H1 (cell line): Measurements from ENCODE around the gene KRT1. TPM values are rescaled to one million over a fixed set of nuclear protein-coding genes. Genes with fewer than 3 reads are reported as not detected.

Source experiments
- CTCF ChIA-PET: fragments of 300-600 bp; sonication (Branson Sonifier 250); formaldehyde crosslinking; loops from one replicate; lab custom pipeline; 2021; ENCODE audit not compliant: partially characterized antibody; lab: Charles Lee
- POLR2A ChIA-PET: fragments of 300-600 bp; sonication (Branson Sonifier 250); formaldehyde crosslinking; loops from one replicate; lab custom pipeline; 2021; ENCODE audit warnings: inconsistent platforms; ENCODE audit not compliant: partially characterized antibody; lab: Charles Lee
- DNase-seq, 2 experiments: peaks; one replicate each; pipeline versions ENCODE4 v3.0.0 to v3.0.0-alpha.2; 2010 to 2022; ENCODE audit warnings: low spot score in 2 of 2, low read depth in 1 of 2, mixed read lengths in 1 of 2
- FAIRE-seq: peaks from 2 replicates; lab custom pipeline; 2011; peaks lifted over from hg19 to GRCh38; lab: Jason Lieb, UNC
- H2AFZ ChIP-seq: 2 replicates; pipeline ENCODE4 v1.8.1; 2012; ENCODE audit warnings: low read length, inconsistent platforms
- H2AK5ac ChIP-seq: 2 replicates; pipeline ENCODE4 v1.6.1; 2013; ENCODE audit warnings: low read depth, low read length
- H2BK120ac ChIP-seq: replicated peaks from 2 replicates; pipeline ENCODE3; 2013; ENCODE audit warnings: low read depth, low read length, inconsistent platforms
- H2BK12ac ChIP-seq: 2 replicates; pipeline ENCODE4 v1.6.1; 2013; ENCODE audit warnings: low read depth, low read length
- H2BK15ac ChIP-seq: 2 replicates; pipeline ENCODE4 v1.6.1; 2013; ENCODE audit warnings: low read length
- H2BK20ac ChIP-seq: 2 replicates; pipeline ENCODE4 v1.6.1; 2013; ENCODE audit warnings: low read length
- H2BK5ac ChIP-seq: 2 replicates; pipeline ENCODE4 v1.6.1; 2013; ENCODE audit warnings: low read depth, low read length
- H3K14ac ChIP-seq: 2 replicates; pipeline ENCODE4 v1.6.1; 2013; ENCODE audit warnings: inconsistent platforms; ENCODE audit not compliant: insufficient read length
- H3K18ac ChIP-seq: 2 replicates; pipeline ENCODE4 v1.6.1; 2013; ENCODE audit warnings: low read length; ENCODE audit errors: extremely low read depth
- H3K23ac ChIP-seq: 2 replicates; pipeline ENCODE4 v1.6.1; 2013; ENCODE audit warnings: inconsistent platforms; ENCODE audit not compliant: insufficient read length
- H3K23me2 ChIP-seq: 2 replicates; pipeline ENCODE4 v1.6.1; 2013; ENCODE audit warnings: low read depth, low read length
- H3K27ac ChIP-seq: 2 replicates; pipeline ENCODE4 v1.6.1; 2011; ENCODE audit warnings: low read depth, low read length, inconsistent platforms
- H3K27me3 ChIP-seq, 4 experiments: replicated peaks in 1 of 4; 1 replicate in 1 of 4; 2 replicates in 3 of 4; pipeline versions ENCODE4 v1.6.1 to v1.8.1; 2011 to 2013; ENCODE audit warnings: low read length in 3 of 4, mild to moderate bottlenecking in 3 of 4, inconsistent platforms in 2 of 4, mixed read lengths in 2 of 4, moderate library complexity in 1 of 4; ENCODE audit not compliant: control insufficient read depth in 3 of 4, insufficient read depth in 3 of 4; ENCODE audit errors: extremely low read depth in 1 of 4
- H3K36me3 ChIP-seq, 4 experiments: 2 replicates each; pipeline versions ENCODE4 v1.6.1 to v1.8.1; 2011 to 2013; ENCODE audit warnings: mild to moderate bottlenecking in 4 of 4, low read length in 3 of 4, moderate library complexity in 2 of 4, control low read depth in 1 of 4, inconsistent platforms in 1 of 4; ENCODE audit not compliant: insufficient read depth in 4 of 4, control insufficient read depth in 2 of 4
- H3K4ac ChIP-seq: replicated peaks from 2 replicates; pipeline ENCODE3; 2013; ENCODE audit warnings: low read length, low read depth, mixed read lengths, inconsistent platforms; ENCODE audit not compliant: insufficient read length
- H3K4me1 ChIP-seq, 4 experiments: replicated peaks in 1 of 4; 1 replicate in 1 of 4; 2 replicates in 3 of 4; pipeline versions ENCODE4 v1.6.1 to v1.8.1; 2011 to 2013; ENCODE audit warnings: low read length in 3 of 4, inconsistent platforms in 2 of 4, mixed read lengths in 1 of 4; ENCODE audit not compliant: insufficient read depth in 4 of 4, control insufficient read depth in 3 of 4
- H3K4me2 ChIP-seq, 2 experiments: 2 replicates each; pipeline versions ENCODE4 v1.6.1 to v1.8.1; 2011 to 2013; ENCODE audit warnings: low read depth in 2 of 2, low read length in 2 of 2, control low read depth in 1 of 2, inconsistent platforms in 1 of 2, mild to moderate bottlenecking in 1 of 2; ENCODE audit not compliant: insufficient read depth in 1 of 2
- H3K4me3 ChIP-seq, 4 experiments: fragments of 200-600, 300-600 bp in 1 of 4; sonication (generic), shearing (Covaris generic), sonication (Bioruptor Twin) in 1 of 4; 2 replicates each; pipeline versions ENCODE4 v1.5.1 to v1.8.1; 2011 to 2016; ENCODE audit warnings: low read length in 4 of 4, low read depth in 3 of 4, control low read depth in 2 of 4, inconsistent platforms in 2 of 4, mild to moderate bottlenecking in 2 of 4, mixed read lengths in 1 of 4, moderate library complexity in 1 of 4; ENCODE audit not compliant: insufficient read depth in 2 of 4; ENCODE audit errors: extremely low read depth in 1 of 4
- H3K56ac ChIP-seq: replicated peaks from 2 replicates; pipeline ENCODE3; 2013; ENCODE audit warnings: low read depth, mild to moderate bottlenecking, mixed read lengths, low read length, inconsistent platforms; ENCODE audit not compliant: insufficient read length
- H3K79me1 ChIP-seq: 2 replicates; pipeline ENCODE4 v1.6.1; 2013; ENCODE audit warnings: low read depth, low read length, control low read depth
- H3K79me2 ChIP-seq, 2 experiments: 2 replicates each; pipeline versions ENCODE4 v1.6.1 to v1.8.1; 2012 to 2013; ENCODE audit warnings: low read length in 2 of 2, mild to moderate bottlenecking in 2 of 2, inconsistent platforms in 1 of 2; ENCODE audit not compliant: insufficient read depth in 2 of 2, control insufficient read depth in 1 of 2
- H3K9ac ChIP-seq, 4 experiments: replicated peaks in 1 of 4; 1 replicate in 1 of 4; 2 replicates in 3 of 4; pipeline versions ENCODE4 v1.6.1 to v1.8.1; 2011 to 2013; ENCODE audit warnings: low read depth in 3 of 4, low read length in 3 of 4, control low read depth in 2 of 4, mild to moderate bottlenecking in 2 of 4, moderate library complexity in 2 of 4, inconsistent platforms in 1 of 4; ENCODE audit errors: extremely low read depth in 1 of 4
- H3K9me3 ChIP-seq, 2 experiments: 2 replicates each; pipeline versions ENCODE4 v1.6.1 to v1.8.1; 2012 to 2013; ENCODE audit warnings: mild to moderate bottlenecking in 2 of 2, moderate library complexity in 2 of 2, control low read depth in 1 of 2, inconsistent platforms in 1 of 2, low read depth in 1 of 2, low read length in 1 of 2, mixed read lengths in 1 of 2; ENCODE audit not compliant: insufficient read depth in 2 of 2
- H4K20me1 ChIP-seq, 2 experiments: replicated peaks in 1 of 2; 2 replicates each; pipeline versions ENCODE3 to v1.8.1; 2011 to 2013; ENCODE audit warnings: inconsistent platforms in 2 of 2, low read length in 2 of 2, mild to moderate bottlenecking in 1 of 2; ENCODE audit not compliant: insufficient read depth in 2 of 2, control insufficient read depth in 1 of 2
- H4K5ac ChIP-seq: 2 replicates; pipeline ENCODE4 v1.6.1; 2013; ENCODE audit warnings: low read length, low read depth, mixed read lengths, inconsistent platforms; ENCODE audit not compliant: insufficient read length
- H4K8ac ChIP-seq: 2 replicates; pipeline ENCODE4 v1.8.0; 2013; ENCODE audit warnings: mild to moderate bottlenecking, moderate library complexity, low read length, inconsistent platforms; ENCODE audit not compliant: insufficient read depth; ENCODE audit errors: extremely low read depth
- H4K91ac ChIP-seq: replicated peaks from 2 replicates; pipeline ENCODE3; 2013; ENCODE audit warnings: low read length, mixed read lengths, inconsistent platforms; ENCODE audit not compliant: insufficient read length
- CREB1 ChIP-seq: IDR thresholded peaks from 2 replicates; pipeline ENCODE4 v1.6.1; 2012; ENCODE audit warnings: inconsistent platforms
- E2F6 ChIP-seq: IDR thresholded peaks from 2 replicates; pipeline ENCODE4 v1.6.1; 2012; ENCODE audit warnings: inconsistent platforms
- GTF2F1 ChIP-seq: IDR thresholded peaks from 2 replicates; pipeline ENCODE4 v1.6.1; 2012; ENCODE audit warnings: low read depth, low read length, improper control_type of control experiment, borderline replicate concordance
- NRF1 ChIP-seq: IDR thresholded peaks from 2 replicates; pipeline ENCODE4 v1.6.1; 2011; ENCODE audit warnings: mild to moderate bottlenecking, low read depth, low read length, improper control_type of control experiment
- SIN3A ChIP-seq, 2 experiments: IDR thresholded peaks in 1 of 2; conservative IDR thresholded peaks in 1 of 2; 2 replicates each; pipeline ENCODE4 v1.6.1; 2011 to 2012; ENCODE audit warnings: low read length in 2 of 2, improper control_type of control experiment in 1 of 2, low read depth in 1 of 2, mild to moderate bottlenecking in 1 of 2
- USF2 ChIP-seq: IDR thresholded peaks from 2 replicates; pipeline ENCODE4 v1.6.1; 2011; ENCODE audit warnings: low read length, improper control_type of control experiment
- WGBS, 2 experiments: shearing (Covaris generic) in 1 of 2; methylation state at CpG; one replicate each; pipeline versions ENCODE4 v1.1.6 to v1.1.7; 2013 to 2015; ENCODE audit warnings: low lambda C conversion rate in 2 of 2, mixed read lengths in 2 of 2, inconsistent platforms in 1 of 2, low coverage in 1 of 2, missing lambda C conversion rate in 1 of 2; ENCODE audit not compliant: insufficient replicate concordance in 2 of 2, insufficient coverage in 1 of 2, insufficient read length in 1 of 2; ENCODE audit errors: extremely low coverage in 1 of 2, missing lambda C conversion rate in 1 of 2; 5-methylcytosine and 5-hydroxymethylcytosine counted together
- polyA plus RNA-seq, 7 experiments: library from polyadenylated mRNA; depleted of rRNA in 3 of 7; stranded (reverse) in 5 of 7; unstranded in 2 of 7; fragments of >200 nt in 5 of 7; fragments of 200-250 nt in 2 of 7; gene quantifications; 1 replicate in 5 of 7; 2 replicates in 1 of 7; 4 replicates in 1 of 7; pipeline versions ENCODE4 v1.2.1 to v1.2.3, GENCODE V29; 2011 to 2013; ENCODE audit warnings: missing spikeins in 2 of 7, mixed read lengths in 2 of 7
- total RNA-seq: library from RNA; stranded (reverse); fragmentation: NEBNext Ultra II Directional; extraction: Animal tissue kit (Norgen Biotek cat#: 25700); gene quantifications from 2 replicates; pipeline ENCODE4 v1.2.1, GENCODE V29; 2021

KRT1 gene
- total and polyA plus RNA-seq, 2 of the 8 experiments (the other 6 are each of a cell fraction or from before 2014, with no cell fraction given): not detected

- Histone ChIP-seq H3K14ac (no peak overlapping the region), H3K79me2 (no peaks in the 10 kb centered on the region), H3K9me3 (no peaks in the 10 kb centered on the region), H3K4me1 (peaks cover 0 to 9% (median 3%) of the 10 kb centered on the region in 4 experiments; a peak in 2 of 7 replicates), H3K9ac (no peak overlapping the region), H2BK12ac (no peak overlapping the region), H3K36me3 (no peaks in the 10 kb centered on the region), H3K27ac (no peak overlapping the region), H2BK20ac (no peak overlapping the region), H3K18ac (no peak overlapping the region), H2BK5ac (no peak overlapping the region), H4K91ac (no peak overlapping the region), H3K23ac (no peak overlapping the region), H3K4ac (no peak overlapping the region), H2BK15ac (no peak overlapping the region)
- WGBS, 2 experiments: 84% methylated on average over 9 of the region's 9 CpGs; no CpG with 5 or more reads in 1 of the 2 experiments
- FAIRE-seq: no peak
- TF ChIP-seq CREB1: no peak
- no peak for TF ChIP-seq NRF1
- TF ChIP-seq SIN3A (conservative IDR thresholded peaks at IDR 0.05 in 1 of 2, IDR thresholded peaks at IDR 0.05 in 1 of 2; ENCODE audit: low read depth in 1 of 2, low read length in 2 of 2): no peak
- no peak for TF ChIP-seq E2F6
- TF ChIP-seq GTF2F1: no peak
- no peak for TF ChIP-seq USF2
- TF ChIP-seq, all 59 proteins: peak for 0
- H2AFZ ChIP-seq: no peak overlapping the region
- no peaks in the 10 kb centered on the region for H4K20me1 ChIP-seq
- peaks cover 6% of the 10 kb centered on the region; the same call in 1 of the 2 replicates for H3K23me2 ChIP-seq
- H3K27me3 ChIP-seq: peaks cover 0 to 21% (median 16%) of the 10 kb centered on the region in 4 experiments; a peak in 6 of 7 replicates
- H3K56ac ChIP-seq: no peak overlapping the region
- no peak overlapping the region for H4K5ac ChIP-seq
- no peak overlapping the region for H4K8ac ChIP-seq
- no peak overlapping the region for H2BK120ac ChIP-seq
- no peak overlapping the region for H3K4me2 ChIP-seq
- CTCF ChIA-PET: interaction anchor here (0.6 to 2.1 kb wide), 11 partner anchors 14 to 395 kb away, joined by 3 to 5 read pairs (median 3); no protein-coding TSS in a partner anchor
- H2AK5ac ChIP-seq: no peak overlapping the region
- H3K79me1 ChIP-seq: no peaks in the 10 kb centered on the region; the same call in 1 of the 2 replicates
- no peak overlapping the region for H3K4me3 ChIP-seq
- DNase-seq: no peak
- POLR2A ChIA-PET: no interaction called here
Observed at GRCh38 chr12:52686756-52687487, 6.7 kb upstream of the KRT1 start.
